ENCODE data around the gene MAGI2. TPM values are rescaled to one million over a fixed set of nuclear protein-coding genes. Genes with fewer than 3 reads are reported as not detected.

MAGI2 gene
- total RNA-seq, 1 donor from 2014 or later: 6.9 TPM

- peak overlapping the region; percentile 29 for H3K27ac ChIP-seq
- no peaks in the 10 kb centered on the region for H3K9me3 ChIP-seq
- no peak overlapping the region for H3K4me3 ChIP-seq
- H3K4me1 ChIP-seq: peaks cover 32% of the 10 kb centered on the region
- TF ChIP-seq, protein P1, sequence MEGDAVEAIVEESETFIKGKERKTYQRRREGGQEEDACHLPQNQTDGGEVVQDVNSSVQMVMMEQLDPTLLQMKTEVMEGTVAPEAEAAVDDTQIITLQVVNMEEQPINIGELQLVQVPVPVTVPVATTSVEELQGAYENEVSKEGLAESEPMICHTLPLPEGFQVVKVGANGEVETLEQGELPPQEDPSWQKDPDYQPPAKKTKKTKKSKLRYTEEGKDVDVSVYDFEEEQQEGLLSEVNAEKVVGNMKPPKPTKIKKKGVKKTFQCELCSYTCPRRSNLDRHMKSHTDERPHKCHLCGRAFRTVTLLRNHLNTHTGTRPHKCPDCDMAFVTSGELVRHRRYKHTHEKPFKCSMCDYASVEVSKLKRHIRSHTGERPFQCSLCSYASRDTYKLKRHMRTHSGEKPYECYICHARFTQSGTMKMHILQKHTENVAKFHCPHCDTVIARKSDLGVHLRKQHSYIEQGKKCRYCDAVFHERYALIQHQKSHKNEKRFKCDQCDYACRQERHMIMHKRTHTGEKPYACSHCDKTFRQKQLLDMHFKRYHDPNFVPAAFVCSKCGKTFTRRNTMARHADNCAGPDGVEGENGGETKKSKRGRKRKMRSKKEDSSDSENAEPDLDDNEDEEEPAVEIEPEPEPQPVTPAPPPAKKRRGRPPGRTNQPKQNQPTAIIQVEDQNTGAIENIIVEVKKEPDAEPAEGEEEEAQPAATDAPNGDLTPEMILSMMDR (IDR thresholded peaks at IDR 0.05): no peak
- TF ChIP-seq POLR2AphosphoS5 (IDR thresholded peaks at IDR 0.05; ENCODE audit: insufficient read depth in 1 of 2, low read depth in 1 of 2) (no peak), POLR2A (IDR thresholded peaks at IDR 0.05) (no peak)
- no peaks in the 10 kb centered on the region for H3K27me3 ChIP-seq
- no peaks in the 10 kb centered on the region for H3K36me3 ChIP-seq
- intact Hi-C loops (cut with DNase I): no loop called here
- DNase-seq (ENCODE audit: extremely low spot score in 2 of 2): no peak
Observed at GRCh38 chr7:78151229-78151628, 1302.2 kb downstream of the MAGI2 start.

- DNase-seq (ENCODE audit: extremely low spot score in 2 of 2): no peak
- Histone ChIP-seq H3K4me1 (peaks cover 32% of the 10 kb centered on the region), H3K27ac (peak overlapping the region; percentile 4), H3K36me3 (no peaks in the 10 kb centered on the region), H3K4me3 (no peak overlapping the region), H3K27me3 (no peaks in the 10 kb centered on the region), H3K9me3 (no peaks in the 10 kb centered on the region)
- no peak for TF ChIP-seq POLR2A (IDR thresholded peaks at IDR 0.05)
- TF ChIP-seq, protein P1 (IDR thresholded peaks at IDR 0.05): no peak
- TF ChIP-seq POLR2AphosphoS5 (IDR thresholded peaks at IDR 0.05; ENCODE audit: insufficient read depth in 1 of 2, low read depth in 1 of 2): no peak
- intact Hi-C loops (cut with DNase I): loop anchor here (10.0 kb wide), 1 partner anchor 65 kb away; no protein-coding TSS in a partner anchor
Observed at GRCh38 chr7:78149787-78150186, 1303.7 kb downstream of the MAGI2 start.

- DNase-seq (ENCODE audit: extremely low spot score in 2 of 2): no peak
- Histone ChIP-seq H3K4me3 (no peak overlapping the region), H3K4me1 (peaks cover 32% of the 10 kb centered on the region), H3K36me3 (no peaks in the 10 kb centered on the region), H3K9me3 (no peaks in the 10 kb centered on the region), H3K27ac (no peak overlapping the region), H3K27me3 (no peaks in the 10 kb centered on the region)
- intact Hi-C loops (cut with DNase I): loop anchor here (10.0 kb wide), 1 partner anchor 66 kb away; no protein-coding TSS in a partner anchor
- no peak for TF ChIP-seq POLR2AphosphoS5 (IDR thresholded peaks at IDR 0.05; ENCODE audit: insufficient read depth in 1 of 2, low read depth in 1 of 2)
- TF ChIP-seq POLR2A (IDR thresholded peaks at IDR 0.05): no peak
- TF ChIP-seq, protein P1 (IDR thresholded peaks at IDR 0.05): no peak
Observed at GRCh38 chr7:78148166-78148894, 1305.1 kb downstream of the MAGI2 start.

DNA sequence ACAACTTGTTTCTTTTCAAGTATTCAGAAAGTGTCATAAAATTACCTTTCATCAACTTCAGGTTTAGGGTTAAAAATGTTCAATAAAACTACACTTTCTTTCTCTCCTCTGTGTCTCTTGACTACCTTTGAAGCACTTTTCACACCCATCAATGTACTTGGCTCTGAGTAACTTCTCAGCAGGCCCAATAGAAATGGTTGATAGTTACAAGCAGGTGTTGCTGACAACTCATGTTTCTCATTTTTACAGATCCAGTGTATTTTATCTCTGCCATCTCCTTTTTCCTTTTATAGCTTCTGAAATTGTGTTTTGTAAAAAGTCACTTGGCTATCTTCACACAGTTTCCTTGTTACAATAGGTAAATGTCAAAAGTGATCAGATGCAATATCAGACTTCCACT, 1306.9 kb downstream of the MAGI2 start:
- no peaks in the 10 kb centered on the region for H3K9me3 ChIP-seq
- no peak overlapping the region for H3K27ac ChIP-seq
- H3K36me3 ChIP-seq: no peaks in the 10 kb centered on the region
- no peak for DNase-seq (ENCODE audit: extremely low spot score in 2 of 2)
- H3K4me3 ChIP-seq: no peak overlapping the region
- intact Hi-C loops (cut with DNase I): loop anchor here (10.0 kb wide), 1 partner anchor 68 kb away; no protein-coding TSS in a partner anchor
- H3K4me1 ChIP-seq: peaks cover 26% of the 10 kb centered on the region
- TF ChIP-seq POLR2AphosphoS5 (IDR thresholded peaks at IDR 0.05; ENCODE audit: insufficient read depth in 1 of 2, low read depth in 1 of 2) (no peak), POLR2A (IDR thresholded peaks at IDR 0.05) (no peak)
- TF ChIP-seq, protein P1 (IDR thresholded peaks at IDR 0.05): no peak
- H3K27me3 ChIP-seq: no peaks in the 10 kb centered on the region

GRCh38 chr7:78143661-78144060, 1309.8 kb downstream of the MAGI2 start:
- intact Hi-C loops (cut with DNase I): loop anchor here (10.0 kb wide), 1 partner anchor 71 kb away; no protein-coding TSS in a partner anchor
- DNase-seq (ENCODE audit: extremely low spot score in 2 of 2): no peak
- H3K9me3 ChIP-seq: no peaks in the 10 kb centered on the region
- H3K4me3 ChIP-seq: no peak overlapping the region
- TF ChIP-seq POLR2AphosphoS5 (IDR thresholded peaks at IDR 0.05; ENCODE audit: insufficient read depth in 1 of 2, low read depth in 1 of 2): no peak
- TF ChIP-seq, protein P1 (IDR thresholded peaks at IDR 0.05): no peak
- no peak for TF ChIP-seq POLR2A (IDR thresholded peaks at IDR 0.05)
- peaks cover 20% of the 10 kb centered on the region for H3K4me1 ChIP-seq
- no peaks in the 10 kb centered on the region for H3K27me3 ChIP-seq
- no peaks in the 10 kb centered on the region for H3K36me3 ChIP-seq
- H3K27ac ChIP-seq: no peak overlapping the region
